GM20000 (cell line): ENCODE results near the gene APBB1IP.

Experiments
- DNase-seq: peaks from one replicate; pipeline ENCODE4 v3.0.0; 2012; ENCODE audit warnings: low spot score
- CTCF ChIP-seq: IDR thresholded peaks from 2 replicates; pipeline ENCODE4 v1.5.1; 2012; ENCODE audit warnings: mild to moderate bottlenecking, control low read depth; ENCODE audit errors: extremely low read depth, missing control alignments

Gene APBB1IP

GRCh38 chr10:26509307-26509706 is 71.2 kb downstream of the APBB1IP start:
- no peak for TF ChIP-seq CTCF
- no peak for DNase-seq

- TF ChIP-seq CTCF = no peak
- DNase-seq = no peak
These were observed 75.0 kb downstream of the APBB1IP start for GRCh38 chr10:26513101-26513500.

GRCh38 chr10:26516540-26517101 is 78.5 kb downstream of the APBB1IP start:
- no peak for DNase-seq
- TF ChIP-seq CTCF = no peak

- DNase-seq = no peak
- TF ChIP-seq CTCF = no peak
These were observed 79.2 kb downstream of the APBB1IP start for GRCh38 chr10:26517141-26517867.

GRCh38 chr10:26519803-26520202 is 81.7 kb downstream of the APBB1IP start:
- DNase-seq = no peak
- no peak for TF ChIP-seq CTCF

- TF ChIP-seq CTCF = no peak
- DNase-seq = no peak
These were observed 82.4 kb downstream of the APBB1IP start for GRCh38 chr10:26520575-26520974.

GRCh38 chr10:26524161-26524896 is 86.2 kb downstream of the APBB1IP start:
- DNase-seq = no peak
- TF ChIP-seq CTCF = no peak
